AG08396 (cell line): ENCODE measurements around the gene GRM8.

Experiments
- DNase-seq: peaks from one replicate; pipeline ENCODE4 v3.0.0; 2012; ENCODE audit warnings: low spot score, mixed read lengths

GRM8 gene

DNA sequence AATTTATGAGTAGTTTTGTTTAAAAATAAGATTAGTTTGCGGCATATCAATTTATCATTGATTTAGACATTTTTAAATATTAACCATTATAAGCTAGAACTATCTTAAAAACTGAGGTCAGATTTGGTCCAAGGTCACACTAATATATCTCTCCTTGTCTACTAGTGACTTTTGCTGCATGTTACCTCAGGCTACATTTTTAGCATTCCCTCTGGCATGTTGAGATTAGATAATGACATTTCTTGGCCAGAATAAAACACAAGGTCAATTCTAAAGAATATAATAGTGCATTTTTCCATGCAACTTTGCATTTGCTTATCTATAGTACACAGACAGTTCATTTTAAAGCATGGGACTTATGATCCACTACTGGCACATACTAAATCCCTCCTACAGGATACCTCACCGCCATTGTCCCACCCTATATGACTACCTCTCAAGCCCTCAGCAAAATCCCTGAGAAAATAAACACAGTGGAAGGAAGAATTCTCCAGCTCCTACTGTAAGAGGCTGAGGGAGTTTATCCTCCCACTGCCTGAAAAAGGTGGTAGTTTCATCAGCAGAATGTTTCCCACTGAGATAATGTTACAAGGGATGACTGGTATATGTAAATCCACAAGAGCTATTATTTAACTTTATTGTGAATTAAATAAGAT is 816.4 kb downstream of the GRM8 start:
- no peak for DNase-seq

DNA sequence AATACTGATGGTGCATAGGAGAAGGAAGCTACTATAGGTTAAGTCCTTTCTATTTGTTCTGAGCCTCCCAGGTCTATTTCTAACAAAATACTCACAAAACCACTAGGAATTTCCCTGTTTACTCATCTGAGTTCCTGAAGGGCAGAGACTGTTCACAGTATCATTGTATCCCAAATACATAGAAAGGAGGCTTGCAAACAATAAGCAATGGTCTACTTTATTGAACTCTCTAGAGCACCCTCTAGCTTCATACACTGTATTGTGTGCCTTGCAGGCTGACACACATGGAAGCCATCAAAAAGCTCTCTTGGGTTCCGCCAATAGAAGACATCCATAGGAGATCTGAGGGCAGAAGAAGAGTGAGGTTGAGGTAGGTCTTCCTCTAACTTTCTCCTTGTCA is 826.1 kb downstream of the GRM8 start:
- no peak for DNase-seq

DNA sequence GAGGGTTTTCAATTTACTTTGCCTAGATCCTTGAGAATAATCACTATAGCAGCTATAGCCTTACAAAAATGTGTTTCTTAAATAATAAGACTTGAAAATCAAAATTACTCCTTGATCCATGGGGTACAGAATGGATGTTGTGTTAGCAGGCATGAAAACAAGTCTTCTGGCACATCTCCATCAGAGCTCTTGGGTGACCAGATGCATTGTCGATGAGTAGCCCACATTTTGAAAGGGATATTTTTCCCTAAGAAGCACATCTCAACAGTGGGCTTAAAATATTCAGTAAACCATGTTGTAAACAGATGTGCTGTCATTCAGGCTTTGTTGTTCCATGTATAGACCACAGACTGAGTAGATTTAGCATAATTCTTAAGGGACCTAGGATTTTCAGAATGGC is 827.8 kb downstream of the GRM8 start:
- no peak for DNase-seq

GRCh38 chr7:126419047-126419446 is 833.7 kb downstream of the GRM8 start:
- no peak for DNase-seq

DNA sequence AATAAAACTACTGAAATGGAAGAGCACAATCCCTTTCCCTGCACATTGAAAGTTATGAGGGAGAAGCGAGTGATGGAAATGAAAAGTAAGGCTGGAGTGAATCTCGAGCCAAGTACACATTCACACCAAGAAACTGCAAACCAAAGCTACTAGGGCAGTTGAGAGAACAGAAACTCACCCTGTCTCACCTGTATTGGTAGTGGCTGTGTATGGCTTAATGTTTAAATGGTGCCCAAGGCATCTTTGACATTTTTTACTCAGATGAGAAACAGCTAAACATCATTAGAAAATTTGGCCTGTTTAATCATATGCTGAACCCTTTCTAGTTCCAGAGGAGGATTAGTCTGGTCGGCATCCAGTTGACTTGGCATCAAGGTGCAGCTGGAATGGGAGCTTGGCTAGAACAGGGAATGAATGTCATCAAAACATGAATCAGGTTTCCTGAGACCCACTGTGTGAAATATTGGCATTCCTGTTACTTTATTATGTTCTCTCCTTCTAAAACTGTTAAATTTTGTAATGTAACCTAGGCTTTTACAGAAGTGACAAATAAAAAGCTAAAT is 840.8 kb downstream of the GRM8 start:
- no peak for DNase-seq

DNA sequence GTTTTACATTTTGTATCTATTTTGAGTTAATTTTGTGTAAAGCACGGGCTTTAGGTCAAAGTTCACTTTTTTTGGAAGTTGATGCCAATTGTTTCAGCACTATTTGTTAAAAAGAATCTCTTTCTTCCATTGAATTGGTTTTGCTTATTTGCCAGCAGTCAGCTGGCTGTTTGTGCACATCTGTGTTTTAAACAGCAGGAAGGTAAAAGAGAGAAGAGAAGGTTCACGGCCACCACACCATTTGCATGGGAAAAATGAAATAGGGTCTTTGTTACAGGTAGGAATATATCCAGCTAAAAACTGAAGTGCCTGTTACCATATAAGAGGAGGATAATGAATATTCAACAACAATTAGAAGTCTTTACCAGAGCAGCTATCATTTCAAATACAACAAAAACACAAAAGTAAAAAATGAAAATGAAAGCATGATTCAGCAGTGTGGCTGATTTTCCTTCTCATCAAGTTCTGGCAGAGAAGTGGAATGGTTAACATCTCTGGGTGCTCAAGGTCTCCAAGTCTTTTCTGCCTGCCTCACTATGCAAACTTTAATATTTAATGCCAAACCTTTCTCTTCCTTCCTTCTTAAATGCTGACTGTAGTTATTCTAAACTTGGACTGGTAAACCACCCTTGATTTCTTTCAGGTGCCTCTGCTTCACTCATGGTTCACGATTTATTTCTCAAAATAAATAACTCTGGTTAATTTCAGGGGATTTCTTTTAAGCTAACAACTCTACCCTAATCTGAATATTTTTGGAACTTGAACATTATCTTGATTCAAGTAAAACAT is 841.5 kb downstream of the GRM8 start:
- DNase-seq: no peak

- DNase-seq: no peak
These were observed 849.7 kb downstream of the GRM8 start for GRCh38 chr7:126403040-126403439.

DNA sequence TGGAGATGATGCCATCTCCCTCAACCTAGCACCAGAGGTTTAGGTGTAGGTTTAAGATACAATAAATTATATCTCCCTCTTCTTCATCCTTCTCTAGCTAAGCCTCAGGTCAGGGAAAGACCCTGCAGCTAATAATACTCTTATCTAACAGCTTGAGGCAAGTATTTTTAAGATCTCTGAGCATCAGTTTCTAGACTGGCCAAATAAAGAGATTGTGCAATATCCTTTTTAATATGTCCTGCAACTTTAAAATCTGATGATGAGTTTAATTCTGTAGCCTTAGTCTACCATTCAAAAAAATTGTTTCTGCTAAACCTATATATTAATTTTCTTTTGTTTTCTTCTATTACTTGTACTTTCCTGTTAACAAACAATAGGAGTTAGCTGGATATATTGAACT is 850.8 kb downstream of the GRM8 start:
- DNase-seq: no peak

- DNase-seq: no peak
These were observed 853.8 kb downstream of the GRM8 start for GRCh38 chr7:126398851-126399529.

- no peak for DNase-seq
These were observed 854.5 kb downstream of the GRM8 start for GRCh38 chr7:126398285-126398684.

DNA sequence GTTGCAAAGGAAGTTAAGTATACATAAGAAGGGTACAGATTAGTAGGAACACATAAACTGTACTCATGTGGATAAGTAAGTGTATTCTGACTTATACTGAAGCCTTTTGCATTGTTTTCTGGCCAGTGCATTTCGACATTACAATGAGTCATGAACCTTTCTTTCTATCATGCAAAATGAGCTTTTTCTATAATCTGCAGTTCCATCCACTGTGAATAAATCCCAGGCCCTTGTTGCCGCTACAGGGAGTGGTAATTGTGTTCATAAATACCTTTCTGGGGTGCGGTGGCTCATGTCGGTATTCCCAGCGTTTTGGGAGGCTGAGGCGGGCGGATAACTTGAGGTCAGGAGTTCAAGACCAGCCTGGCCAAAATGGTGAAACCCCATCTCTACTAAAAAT is 858.3 kb downstream of the GRM8 start:
- DNase-seq: no peak
